Activated CD4-positive, alpha-beta T cell treated with anti-CD3 and anti-CD28 coated beads, Interleukin-2, amount 50 U/mL, for 48 hours (primary cell): ENCODE measurements around the gene SCN2A.

Experiments used
- DNase-seq, 2 experiments: peaks; one replicate each; pipeline ENCODE4 v3.0.0-alpha.2; 2020

SCN2A gene

GRCh38 chr2:165427686-165428085 is 188.5 kb downstream of the SCN2A start:
- no peak for DNase-seq

GRCh38 chr2:165428926-165429325 is 189.7 kb downstream of the SCN2A start:
- no peak for DNase-seq

GRCh38 chr2:165431014-165431413 is 191.8 kb downstream of the SCN2A start:
- no peak for DNase-seq

- no peak for DNase-seq
These were observed 193.2 kb downstream of the SCN2A start for GRCh38 chr2:165432234-165432966.

- DNase-seq, result no peak
These were observed 195.8 kb downstream of the SCN2A start for GRCh38 chr2:165434865-165435496.

GRCh38 chr2:165435611-165436010 is 196.4 kb downstream of the SCN2A start:
- no peak for DNase-seq

- DNase-seq, result no peak
These were observed 197.3 kb downstream of the SCN2A start for GRCh38 chr2:165436559-165436958.

GRCh38 chr2:165440367-165440766 is 201.2 kb downstream of the SCN2A start:
- DNase-seq, result no peak
